Measurements from ENCODE around the gene UQCC3. TPM values are rescaled to one million over a fixed set of nuclear protein-coding genes. Genes with fewer than 3 reads are reported as not detected.

The UQCC3 gene
- total and polyA plus RNA-seq, 2 of the 4 experiments (the other 2 are of a cell fraction), result 5.7 to 9.7 TPM

DNA sequence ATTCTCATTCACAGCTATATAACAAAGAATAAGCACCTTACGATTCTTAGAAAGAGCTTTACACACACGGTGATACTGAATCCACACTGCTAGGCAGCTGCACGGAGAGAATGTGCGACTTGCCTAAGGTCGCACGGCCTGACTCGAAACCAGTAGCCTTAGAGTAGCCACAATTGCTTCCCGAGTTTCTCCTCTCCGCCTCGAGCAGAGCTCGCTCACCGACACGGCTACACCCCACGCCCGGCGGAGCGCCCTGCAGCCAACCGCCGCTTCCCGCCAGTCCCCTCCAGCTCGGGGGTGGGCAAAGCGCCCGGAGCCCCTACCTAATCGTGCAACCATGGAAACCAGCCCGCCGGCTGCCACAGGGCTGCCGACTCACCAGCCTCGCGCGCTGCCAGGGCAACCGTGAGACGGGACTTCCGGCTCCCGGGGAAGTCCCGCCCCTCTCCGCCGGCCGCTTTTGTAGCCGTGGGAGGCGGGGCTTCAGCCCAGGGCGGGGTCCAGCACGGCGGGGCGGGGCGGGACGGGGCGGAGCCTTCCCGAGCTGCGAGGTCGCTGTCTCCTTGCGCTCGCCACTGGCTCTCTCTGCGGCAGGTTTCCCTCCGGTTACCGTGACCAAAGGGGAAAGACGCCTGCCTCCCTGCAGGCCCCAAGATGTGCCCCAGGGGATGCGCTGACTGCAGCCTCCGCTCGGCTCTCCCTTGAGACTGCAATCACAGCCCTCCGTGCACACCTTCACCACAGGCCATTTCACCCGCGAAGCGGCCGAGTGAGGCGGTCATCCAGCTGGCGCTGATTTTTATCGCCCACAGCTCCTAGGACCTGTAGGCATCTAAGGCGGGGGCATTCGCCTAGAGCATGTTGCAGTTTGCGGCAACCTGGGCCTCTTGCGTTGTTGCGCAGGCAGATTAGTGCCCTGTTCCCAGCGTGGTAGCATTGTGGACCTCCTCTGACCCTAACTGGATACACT, 34.7 kb downstream of the UQCC3 start (continued):
- no peak for TF ChIP-seq FOS (IDR thresholded peaks at IDR 0.05; ENCODE audit: low read depth, low read length)
- TF ChIP-seq, protein P1, sequence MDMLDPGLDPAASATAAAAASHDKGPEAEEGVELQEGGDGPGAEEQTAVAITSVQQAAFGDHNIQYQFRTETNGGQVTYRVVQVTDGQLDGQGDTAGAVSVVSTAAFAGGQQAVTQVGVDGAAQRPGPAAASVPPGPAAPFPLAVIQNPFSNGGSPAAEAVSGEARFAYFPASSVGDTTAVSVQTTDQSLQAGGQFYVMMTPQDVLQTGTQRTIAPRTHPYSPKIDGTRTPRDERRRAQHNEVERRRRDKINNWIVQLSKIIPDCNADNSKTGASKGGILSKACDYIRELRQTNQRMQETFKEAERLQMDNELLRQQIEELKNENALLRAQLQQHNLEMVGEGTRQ (IDR thresholded peaks at IDR 0.05; ENCODE audit: low read depth, low read length), result no peak

DNA sequence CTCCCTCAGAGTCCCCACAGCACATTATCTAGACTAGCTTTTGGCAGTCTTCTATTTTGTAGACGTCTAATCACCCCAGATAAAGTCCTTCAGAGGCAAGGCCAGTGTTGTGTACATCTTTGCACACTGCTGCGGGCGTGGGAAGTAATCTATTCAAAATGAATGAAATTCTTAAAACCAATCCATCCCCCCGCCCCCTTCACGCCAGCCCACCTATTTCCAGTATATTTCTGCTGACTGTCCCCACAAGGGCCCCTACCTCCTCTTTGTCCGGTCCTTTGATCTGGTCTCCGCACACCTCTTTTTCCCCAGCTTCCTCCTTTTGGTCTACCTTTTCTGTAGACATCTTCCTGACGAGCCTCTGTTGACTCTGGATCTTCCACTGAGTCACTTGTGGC, 35.4 kb downstream of the UQCC3 start:
- H4K91ac ChIP-seq (ENCODE audit: insufficient read depth, low read depth, low read length), result peak overlapping the region; percentile 52; the same call in 1 of the 2 replicates
- H2AK9ac ChIP-seq (replicated peaks; ENCODE audit: low read depth, low read length, poor library complexity), result peak overlapping the region; percentile 89
- H2BK5ac ChIP-seq (ENCODE audit: low read depth, low read length, poor library complexity, severe bottlenecking), result no peak overlapping the region
- H3K9me3 ChIP-seq (ENCODE audit: control insufficient read depth, insufficient read depth, low read length), result no peaks in the 10 kb centered on the region
- dilution Hi-C loops (cut with HindIII; ENCODE audit: low sequenced_read_pairs, unreplicated experiment) (no loop called here), intact Hi-C loops (cut with micrococcal nuclease) (no loop called here), in situ Hi-C loops (cut with MboI; ENCODE audit: low sequenced_read_pairs) (no loop called here)
- H2BK15ac ChIP-seq (ENCODE audit: low read depth, low read length), result no peak overlapping the region
- BruUV-seq (replicated peaks), result no TSS peak
- H2AFZ ChIP-seq (replicated peaks; ENCODE audit: low read length, poor library complexity), result peak overlapping the region; percentile 95
- no peak overlapping the region for H3K18ac ChIP-seq (ENCODE audit: low read depth, low read length)
- H3K9ac ChIP-seq (ENCODE audit: low read depth, low read length), result peak overlapping the region; percentile 46; the same call in 1 of the 2 replicates
- H2BK20ac ChIP-seq (ENCODE audit: low read depth, low read length), result no peak overlapping the region
- CTCF ChIA-PET, result interaction anchor here (1.9 kb wide), 1 partner anchor 12 kb away, joined by 6 read pairs; no protein-coding TSS in a partner anchor
- H2BK120ac ChIP-seq (ENCODE audit: low read depth, low read length), result no peak overlapping the region
- H3K4me3 ChIP-seq (ENCODE audit: insufficient read depth, low read depth, low read length), result no peak overlapping the region
- peak overlapping the region; percentile 94; the same call in 1 of the 2 replicates for H3K4me2 ChIP-seq (ENCODE audit: low read depth, low read length)
- H4K20me1 ChIP-seq (ENCODE audit: insufficient read depth, low read length), result no peaks in the 10 kb centered on the region
- 100% methylated on average over 1 of the region's 8 CpGs; no CpG with 5 or more reads in 1 of the 2 experiments for WGBS, 2 experiments (ENCODE audit: extremely low coverage in 2 of 2, insufficient read length in 1 of 2)
- peaks cover 18 to 53% of the 10 kb centered on the region in 2 experiments for H3K79me1 ChIP-seq (ENCODE audit: low read depth in 1 of 2, low read length in 2 of 2)
- H2AK5ac ChIP-seq (ENCODE audit: low read depth, low read length), result peak overlapping the region; percentile 67; the same call in 1 of the 2 replicates
- peak overlapping the region; percentile 80 to 83 for H4K8ac ChIP-seq (ENCODE audit: low read depth in 2 of 2, low read length in 2 of 2)
- ATAC-seq (ENCODE audit: low read depth) (no peak), DNase-seq (no peak)
- peaks cover 17% of the 10 kb centered on the region for H3K9me1 ChIP-seq (ENCODE audit: insufficient read depth, low read length)
- POLR2A ChIA-PET (ENCODE audit: unreplicated experiment), result no interaction called here
- no peak overlapping the region for H3K56ac ChIP-seq (ENCODE audit: extremely low read depth, insufficient read depth, low read length)
- peaks cover 16% of the 10 kb centered on the region for H3K4me1 ChIP-seq (ENCODE audit: control insufficient read depth, insufficient read depth, low read length)
- no peaks in the 10 kb centered on the region for H3K27me3 ChIP-seq (ENCODE audit: control insufficient read depth, insufficient read depth, low read length)
- peak overlapping the region; percentile 96 for H3K23ac ChIP-seq (ENCODE audit: low read depth, low read length)
- H3K36me3 ChIP-seq (ENCODE audit: control insufficient read depth, insufficient read depth, low read length), result peaks cover 16% of the 10 kb centered on the region
- H3K14ac ChIP-seq (replicated peaks; ENCODE audit: low read depth, low read length), result peak overlapping the region; percentile 55; the same call in 1 of the 2 replicates
- peak overlapping the region; percentile 33; the same call in 1 of the 2 replicates for H4K5ac ChIP-seq (ENCODE audit: low read depth, low read length)
- H3K27ac ChIP-seq (ENCODE audit: insufficient read depth, low read length), result peak overlapping the region; percentile 33; the same call in 1 of the 2 replicates
- H3K4ac ChIP-seq (ENCODE audit: low read depth, low read length), result peak overlapping the region; percentile 84
- TF ChIP-seq BHLHE40 (IDR thresholded peaks at IDR 0.05; ENCODE audit: low read depth, low read length) (no peak), MAZ (IDR thresholded peaks at IDR 0.05; ENCODE audit: borderline replicate concordance, low read depth, low read length) (no peak), NFE2L2 (IDR thresholded peaks at IDR 0.05; ENCODE audit: low read depth, low read length) (no peak), MAFK (IDR thresholded peaks at IDR 0.05; ENCODE audit: low read depth, low read length) (no peak), MXI1 (IDR thresholded peaks at IDR 0.05; ENCODE audit: borderline replicate concordance, low read depth, low read length) (no peak)
- TF ChIP-seq, protein P1 (IDR thresholded peaks at IDR 0.05; ENCODE audit: low read depth, low read length), result no peak
- TF ChIP-seq, protein P2, sequence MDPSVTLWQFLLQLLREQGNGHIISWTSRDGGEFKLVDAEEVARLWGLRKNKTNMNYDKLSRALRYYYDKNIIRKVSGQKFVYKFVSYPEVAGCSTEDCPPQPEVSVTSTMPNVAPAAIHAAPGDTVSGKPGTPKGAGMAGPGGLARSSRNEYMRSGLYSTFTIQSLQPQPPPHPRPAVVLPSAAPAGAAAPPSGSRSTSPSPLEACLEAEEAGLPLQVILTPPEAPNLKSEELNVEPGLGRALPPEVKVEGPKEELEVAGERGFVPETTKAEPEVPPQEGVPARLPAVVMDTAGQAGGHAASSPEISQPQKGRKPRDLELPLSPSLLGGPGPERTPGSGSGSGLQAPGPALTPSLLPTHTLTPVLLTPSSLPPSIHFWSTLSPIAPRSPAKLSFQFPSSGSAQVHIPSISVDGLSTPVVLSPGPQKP (IDR thresholded peaks at IDR 0.05; ENCODE audit: borderline replicate concordance, low read depth, low read length), result no peak

Measured in IMR-90 (cell line).